ENCODE results near the gene NELFA.

DNA sequence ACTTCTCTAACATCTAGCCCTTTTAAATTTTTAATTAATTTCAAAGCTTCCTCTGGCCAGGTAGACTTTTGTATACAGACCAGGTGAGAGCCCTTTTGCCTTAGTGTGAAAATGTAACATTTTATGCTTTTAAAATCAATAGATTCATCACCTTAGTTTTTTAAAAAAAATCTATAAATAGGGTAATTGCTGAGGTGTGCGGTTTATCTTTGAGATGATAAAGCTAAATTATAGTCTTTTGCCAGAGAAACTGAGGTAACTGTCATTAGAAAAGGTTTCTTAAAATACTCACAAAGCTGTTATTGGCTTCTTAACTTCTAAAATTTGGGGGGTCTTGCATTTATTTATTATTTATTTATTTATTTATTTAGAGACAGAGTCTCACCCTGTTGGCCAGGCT is 62.9 kb downstream of the NELFA start:
- no peak for TF ChIP-seq ZSCAN30 (CRISPR knock-in tag; IDR thresholded peaks at IDR 0.05)
- TF ChIP-seq RBM22 (optimal IDR thresholded peaks at IDR 0.05; ENCODE audit: low read length) = no peak
- TF ChIP-seq ZNF207 (IDR thresholded peaks at IDR 0.05; ENCODE audit: borderline replicate concordance) = no peak
- no peak for TF ChIP-seq POLR2A (IDR thresholded peaks at IDR 0.05; ENCODE audit: insufficient read depth in 1 of 2, low read depth in 2 of 2, low read length in 2 of 2)
- TF ChIP-seq, protein P1, sequence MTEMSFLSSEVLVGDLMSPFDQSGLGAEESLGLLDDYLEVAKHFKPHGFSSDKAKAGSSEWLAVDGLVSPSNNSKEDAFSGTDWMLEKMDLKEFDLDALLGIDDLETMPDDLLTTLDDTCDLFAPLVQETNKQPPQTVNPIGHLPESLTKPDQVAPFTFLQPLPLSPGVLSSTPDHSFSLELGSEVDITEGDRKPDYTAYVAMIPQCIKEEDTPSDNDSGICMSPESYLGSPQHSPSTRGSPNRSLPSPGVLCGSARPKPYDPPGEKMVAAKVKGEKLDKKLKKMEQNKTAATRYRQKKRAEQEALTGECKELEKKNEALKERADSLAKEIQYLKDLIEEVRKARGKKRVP (CRISPR knock-in tag; IDR thresholded peaks at IDR 0.05) = no peak
- TF ChIP-seq EED (CRISPR knock-in tag; IDR thresholded peaks at IDR 0.05) = no peak
- TF ChIP-seq HNF4G (IDR thresholded peaks at IDR 0.05; ENCODE audit: borderline replicate concordance, low read depth, low read length) = no peak
- no peak for TF ChIP-seq HNF4G (CRISPR knock-in tag; IDR thresholded peaks at IDR 0.05; ENCODE audit: borderline replicate concordance, low read depth)
- TF ChIP-seq, protein P2, sequence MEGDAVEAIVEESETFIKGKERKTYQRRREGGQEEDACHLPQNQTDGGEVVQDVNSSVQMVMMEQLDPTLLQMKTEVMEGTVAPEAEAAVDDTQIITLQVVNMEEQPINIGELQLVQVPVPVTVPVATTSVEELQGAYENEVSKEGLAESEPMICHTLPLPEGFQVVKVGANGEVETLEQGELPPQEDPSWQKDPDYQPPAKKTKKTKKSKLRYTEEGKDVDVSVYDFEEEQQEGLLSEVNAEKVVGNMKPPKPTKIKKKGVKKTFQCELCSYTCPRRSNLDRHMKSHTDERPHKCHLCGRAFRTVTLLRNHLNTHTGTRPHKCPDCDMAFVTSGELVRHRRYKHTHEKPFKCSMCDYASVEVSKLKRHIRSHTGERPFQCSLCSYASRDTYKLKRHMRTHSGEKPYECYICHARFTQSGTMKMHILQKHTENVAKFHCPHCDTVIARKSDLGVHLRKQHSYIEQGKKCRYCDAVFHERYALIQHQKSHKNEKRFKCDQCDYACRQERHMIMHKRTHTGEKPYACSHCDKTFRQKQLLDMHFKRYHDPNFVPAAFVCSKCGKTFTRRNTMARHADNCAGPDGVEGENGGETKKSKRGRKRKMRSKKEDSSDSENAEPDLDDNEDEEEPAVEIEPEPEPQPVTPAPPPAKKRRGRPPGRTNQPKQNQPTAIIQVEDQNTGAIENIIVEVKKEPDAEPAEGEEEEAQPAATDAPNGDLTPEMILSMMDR (CRISPR knock-in tag; IDR thresholded peaks at IDR 0.05) = no peak
- no peak for TF ChIP-seq SOX6 (IDR thresholded peaks at IDR 0.05)
- TF ChIP-seq SOX6 (CRISPR knock-in tag; IDR thresholded peaks at IDR 0.05) = no peak
- TF ChIP-seq PAX8 (CRISPR knock-in tag; IDR thresholded peaks at IDR 0.05; ENCODE audit: borderline replicate concordance) = no peak
- TF ChIP-seq, protein P3, sequence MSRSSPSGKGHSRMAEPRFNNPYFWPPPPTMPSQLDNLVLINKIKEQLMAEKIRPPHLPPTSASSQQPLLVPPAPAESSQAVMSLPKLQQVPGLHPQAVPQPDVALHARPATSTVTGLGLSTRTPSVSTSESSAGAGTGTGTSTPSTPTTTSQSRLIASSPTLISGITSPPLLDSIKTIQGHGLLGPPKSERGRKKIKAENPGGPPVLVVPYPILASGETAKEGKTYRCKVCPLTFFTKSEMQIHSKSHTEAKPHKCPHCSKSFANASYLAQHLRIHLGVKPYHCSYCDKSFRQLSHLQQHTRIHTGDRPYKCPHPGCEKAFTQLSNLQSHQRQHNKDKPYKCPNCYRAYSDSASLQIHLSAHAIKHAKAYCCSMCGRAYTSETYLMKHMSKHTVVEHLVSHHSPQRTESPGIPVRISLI (CRISPR knock-in tag; IDR thresholded peaks at IDR 0.05; ENCODE audit: borderline replicate concordance) = no peak
